Ovary (tissue), 3 donors: ENCODE data around the gene KLHL18.

Source experiments
- CTCF ChIP-seq, 3 donors: fragments of 450-650 bp in 2 of 3; fragments of 200-600 bp in 1 of 3; IDR thresholded peaks; one replicate each; pipeline versions ENCODE4 v1.5.1 to v1.8.0; 2016 to 2022; ENCODE audit warnings: antibody characterized with exemption in 3 of 3, mild to moderate bottlenecking in 1 of 3
- POLR2A ChIP-seq: fragments of 450-650 bp; IDR thresholded peaks from one replicate; pipeline ENCODE4 v1.6.1; 2017; ENCODE audit warnings: antibody characterized with exemption, mild to moderate bottlenecking, moderate library complexity
- donor health status: DM: no; HTN: no; CAD: no.

- TF ChIP-seq CTCF (IDR thresholded peaks at IDR 0.05) (no peak), POLR2A (no peak)
Measured at GRCh38 chr3:47295976-47296375, 13.2 kb downstream of the KLHL18 start.
